GM12878 (cell line): ENCODE results near the gene SLC41A1. TPM values are rescaled to one million over a fixed set of nuclear protein-coding genes. Genes with fewer than 3 reads are reported as not detected.

Experiments
- ATAC-seq: fragments of 200-7000 bp; cut with Tn5 transposase; 3 replicates; pipeline ENCODE4 v1.9.1; 2020; ENCODE audit warnings: mild to moderate bottlenecking, moderate library complexity
- BruUV-seq: library from RNA; stranded (reverse); fragments of 400-500 nt; replicated peaks from 2 replicates; lab custom pipeline; 2021; lab: Mats Ljungman, UMichigan
- CTCF ChIA-PET: fragments of 300-600 bp; sonication (Branson Sonifier 250); formaldehyde crosslinking; extraction: SDS; loops from one replicate; lab custom pipeline; 2021; ENCODE audit warnings: inconsistent platforms; lab: Yijun Ruan, JAX
- POLR2A ChIA-PET: fragments of 350-600 bp; formaldehyde crosslinking; extraction: SDS; loops from one replicate; lab custom pipeline; 2021; ENCODE audit warnings: inconsistent platforms; lab: Charles Lee
- RAD21 ChIA-PET: fragments of 300-600 bp; sonication (Branson Sonifier 250); formaldehyde crosslinking; loops from one replicate; lab custom pipeline; 2023; ENCODE audit warnings: antibody characterized with exemption; ENCODE audit not compliant: unreplicated experiment; lab: Charles Lee
- SMC1A ChIA-PET: fragments of 300-600 bp; sonication (Branson Sonifier 250); formaldehyde crosslinking; loops from one replicate; lab custom pipeline; 2023; ENCODE audit not compliant: unreplicated experiment, uncharacterized antibody; lab: Charles Lee
- DNase-seq: peaks from one replicate; pipeline ENCODE4 v3.0.0-alpha.2; 2011; ENCODE audit warnings: low read depth, low spot score
- FAIRE-seq: peaks from 3 replicates; lab custom pipeline; 2011; peaks lifted over from hg19 to GRCh38; lab: Jason Lieb, UNC
- H2AFZ ChIP-seq: 2 replicates; pipeline ENCODE4 v1.6.0; 2011; ENCODE audit warnings: low read depth, low read length, control low read depth; ENCODE audit not compliant: control insufficient read depth
- H3K27ac ChIP-seq: 2 replicates; pipeline ENCODE4 v1.5.1; 2011; ENCODE audit warnings: control low read depth; ENCODE audit not compliant: control insufficient read depth, insufficient read depth
- H3K27me3 ChIP-seq, 2 experiments: replicated peaks in 1 of 2; 2 replicates each; pipeline versions ENCODE4 v1.6.0 to v1.6.1; 2011; ENCODE audit warnings: low read length in 1 of 2; ENCODE audit not compliant: control insufficient read depth in 2 of 2, insufficient read depth in 2 of 2
- H3K36me3 ChIP-seq, 2 experiments: 2 replicates each; pipeline ENCODE4 v1.5.1; 2011; ENCODE audit warnings: low read length in 1 of 2; ENCODE audit not compliant: control insufficient read depth in 2 of 2, insufficient read depth in 2 of 2
- H3K4me1 ChIP-seq: 2 replicates; pipeline ENCODE4 v1.6.1; 2011; ENCODE audit warnings: mild to moderate bottlenecking, low read length, moderate library complexity, mixed read lengths; ENCODE audit not compliant: control insufficient read depth, insufficient read depth
- H3K4me2 ChIP-seq: 2 replicates; pipeline ENCODE4 v1.6.0; 2011; ENCODE audit warnings: control low read depth; ENCODE audit not compliant: control insufficient read depth, insufficient read depth
- H3K4me3 ChIP-seq: fragments of 200-600 bp; sonication (generic); 2 replicates; pipeline ENCODE4 v1.5.1; 2016
- H3K79me2 ChIP-seq: 2 replicates; pipeline ENCODE4 v1.6.0; 2011; ENCODE audit warnings: low read length; ENCODE audit not compliant: control insufficient read depth, insufficient read depth
- H3K9ac ChIP-seq: 2 replicates; pipeline ENCODE4 v1.8.0; 2011; ENCODE audit warnings: low read length, control low read depth, mixed read lengths; ENCODE audit not compliant: control insufficient read depth, insufficient read depth
- H3K9me3 ChIP-seq: replicated peaks from 3 replicates; pipeline ENCODE4 v1.5.1; 2011; ENCODE audit warnings: mild to moderate bottlenecking, low read length; ENCODE audit not compliant: control insufficient read depth, insufficient read depth
- H4K20me1 ChIP-seq: 2 replicates; pipeline ENCODE4 v1.6.0; 2011; ENCODE audit not compliant: control insufficient read depth, insufficient read depth
- BRCA1 ChIP-seq: IDR thresholded peaks from 2 replicates; pipeline ENCODE4 v1.6.1; 2011; ENCODE audit warnings: low read depth, low read length, improper control_type of control experiment
- CHD1 ChIP-seq: IDR thresholded peaks from 2 replicates; pipeline ENCODE4 v1.6.1; 2012; ENCODE audit warnings: low read depth, low read length, improper control_type of control experiment
- ESRRA ChIP-seq: IDR thresholded peaks from 2 replicates; pipeline ENCODE4 v1.6.1; 2012; ENCODE audit warnings: mild to moderate bottlenecking, low read length, improper control_type of control experiment
- FOS ChIP-seq: IDR thresholded peaks from 3 replicates; pipeline ENCODE4 v1.6.1; 2011; ENCODE audit warnings: borderline replicate concordance; ENCODE audit not compliant: insufficient read length; ENCODE audit errors: extremely low read depth
- MLLT1 ChIP-seq: fragments of 450-650 bp; IDR thresholded peaks from 2 replicates; pipeline ENCODE4 v1.6.1; 2016; ENCODE audit warnings: mild to moderate bottlenecking
- MYC ChIP-seq: IDR thresholded peaks from 2 replicates; pipeline ENCODE4 v1.6.1; 2011; ENCODE audit warnings: mild to moderate bottlenecking, low read length, moderate library complexity, inconsistent platforms; ENCODE audit not compliant: insufficient read depth, insufficient replicate concordance, insufficient read length, severe bottlenecking
- PBX3 ChIP-seq: IDR thresholded peaks from 2 replicates; pipeline ENCODE4 v1.6.1; 2011; ENCODE audit warnings: mild to moderate bottlenecking, low read depth, low read length, moderate library complexity; ENCODE audit not compliant: insufficient replicate concordance
- POU2F2 ChIP-seq: IDR thresholded peaks from 3 replicates; pipeline ENCODE4 v1.6.1; 2011; ENCODE audit warnings: low read depth, mild to moderate bottlenecking, low read length, borderline replicate concordance
- RAD21 ChIP-seq: IDR thresholded peaks from 2 replicates; pipeline ENCODE4 v1.6.1; 2011; ENCODE audit warnings: mild to moderate bottlenecking, low read depth, low read length, moderate library complexity; ENCODE audit not compliant: insufficient read depth
- RCOR1 ChIP-seq: conservative IDR thresholded peaks from 2 replicates; pipeline ENCODE4 v1.6.1; 2012; ENCODE audit warnings: low read depth, low read length, improper control_type of control experiment
- ZNF592 ChIP-seq: fragments of 450-650 bp; IDR thresholded peaks from 2 replicates; pipeline ENCODE4 v1.6.1; 2017; ENCODE audit warnings: mild to moderate bottlenecking, moderate library complexity
- ZNF687 ChIP-seq: fragments of 450-650 bp; IDR thresholded peaks from 2 replicates; pipeline ENCODE4 v1.6.1; 2017; ENCODE audit warnings: mild to moderate bottlenecking, moderate library complexity
- WGBS: methylation state at CpG from one replicate; pipeline ENCODE4 v1.1.6; 2016; ENCODE audit warnings: low lambda C conversion rate; ENCODE audit not compliant: insufficient replicate concordance, insufficient coverage; ENCODE audit errors: missing lambda C conversion rate; 5-methylcytosine and 5-hydroxymethylcytosine counted together
- in situ Hi-C: fragments of 300-500 bp; cut with MboI; formaldehyde crosslinking; loops from 9 replicates; pipeline ENCODE4 v1.14.3; 2018; ENCODE audit warnings: mixed read lengths
- intact Hi-C: fragments of 100-400 bp; cut with micrococcal nuclease; formaldehyde crosslinking; loops from one replicate; pipeline ENCODE4 v1.14.2; 2022; ENCODE audit not compliant: unreplicated experiment
- polyA plus RNA-seq, 11 experiments: library from polyadenylated mRNA; depleted of rRNA in 4 of 11; unstranded in 6 of 11; stranded (reverse) in 5 of 11; fragments of >200 nt; fragmentation: Nextera tagmentation in 4 of 11; fragmentation: Illumina TruSeq in 1 of 11; extraction: Ambion mirVana in 4 of 11; extraction: Trizol in 1 of 11; gene quantifications; 1 replicate in 1 of 11; 2 replicates in 10 of 11; pipeline versions ENCODE4 v1.2.1 to v1.2.3, GENCODE V29; 2011 to 2016; ENCODE audit warnings: inconsistent platforms in 2 of 11, missing spikeins in 2 of 11, low read depth in 1 of 11
- total RNA-seq, 4 experiments: library from RNA; depleted of rRNA in 3 of 4; stranded (reverse); fragments of >200 nt in 3 of 4; fragmentation: Illumina TruSeq in 1 of 4; extraction: Trizol in 1 of 4; gene quantifications; 2 replicates each; pipeline versions ENCODE4 v1.2.1 to v1.2.3, GENCODE V29; 2013 to 2021

SLC41A1 gene
- total and polyA plus RNA-seq, 10 of the 15 experiments (the other 5 are each of a cell fraction or from before 2014, with no cell fraction given) = 0.13 to 11.3 (median 0.42) TPM

GRCh38 chr1:205861540-205861939 lies 48.5 kb upstream of the SLC41A1 start:
- in situ Hi-C loops = no loop called here
- POLR2A ChIA-PET = no interaction called here
- Histone ChIP-seq H2AFZ (no peak overlapping the region), H3K4me1 (no peaks in the 10 kb centered on the region), H3K9me3 (no peaks in the 10 kb centered on the region; the same call in 2 of the 3 replicates), H4K20me1 (no peaks in the 10 kb centered on the region), H3K27me3 (no peaks in the 10 kb centered on the region), H3K4me2 (no peak overlapping the region), H3K9ac (no peak overlapping the region), H3K4me3 (no peak overlapping the region), H3K36me3 (no peaks in the 10 kb centered on the region), H3K27ac (no peak overlapping the region), H3K79me2 (no peaks in the 10 kb centered on the region)
- RAD21 ChIA-PET = no interaction called here
- no peak for DNase-seq
- CTCF ChIA-PET = no interaction called here
- SMC1A ChIA-PET = no interaction called here
- no TSS peak for BruUV-seq
- TF ChIP-seq ZNF687 (no peak), PBX3 (no peak), CHD1 (no peak), POU2F2 (no peak), RCOR1 (no peak), MYC (no peak), BRCA1 (no peak), ESRRA (no peak), MLLT1 (no peak), RAD21 (no peak), ZNF592 (no peak), FOS (no peak)
- intact Hi-C loops = loop anchor here (5.0 kb wide), 1 partner anchor 49 kb away; the partner anchor contains the start of gene SLC41A1
- WGBS = 83% methylated on average over 2 of the region's 2 CpGs
- FAIRE-seq = no peak
- no peak for ATAC-seq
